K562 (cell line): ENCODE data around the gene PIK3CG. TPM values are rescaled to one million over a fixed set of nuclear protein-coding genes. Genes with fewer than 3 reads are reported as not detected.

ENCODE experiments used
- ATAC-seq: fragments of 200-7000 bp; cut with Tn5 transposase; 3 replicates; pipeline ENCODE4 v1.9.1; 2020; ENCODE audit warnings: moderate library complexity
- BruUV-seq: library from RNA; stranded (reverse); fragments of 400-500 nt; replicated peaks from 2 replicates; lab custom pipeline; 2021; lab: Mats Ljungman, UMichigan
- CTCF ChIA-PET: fragments of 300-600 bp; formaldehyde crosslinking; extraction: SDS; loops from one replicate; lab custom pipeline; 2021; ENCODE audit warnings: low intra/inter-chr PET ratio; lab: Yijun Ruan, JAX
- POLR2A ChIA-PET: fragments of 300-600, 350-650 bp; sonication (Branson Sonifier 250); formaldehyde crosslinking; extraction: SDS; loops from one replicate; lab custom pipeline; 2021; ENCODE audit warnings: antibody characterized with exemption, inconsistent platforms; lab: Yijun Ruan, JAX
- DNase-seq, 4 experiments: peaks; one replicate each; pipeline versions ENCODE4 v3.0.0 to v3.0.0-alpha.2; 2011 to 2018; ENCODE audit warnings: low spot score in 3 of 4, mixed read lengths in 3 of 4; ENCODE audit errors: extremely low read depth in 1 of 4
- FAIRE-seq: peaks from 2 replicates; lab custom pipeline; 2011; peaks lifted over from hg19 to GRCh38; lab: Jason Lieb, UNC
- H2AFZ ChIP-seq: 2 replicates; pipeline ENCODE4 v1.6.0; 2011; ENCODE audit warnings: low read depth, low read length, control low read depth, inconsistent platforms
- H3K27ac ChIP-seq: fragments of 200-600 bp; 3 replicates; pipeline ENCODE4 v1.8.0; 2011; ENCODE audit warnings: low read depth, mild to moderate bottlenecking, control low read depth, inconsistent platforms, low read length, moderate library complexity, mixed read lengths; ENCODE audit errors: extremely low read depth
- H3K27me3 ChIP-seq, 2 experiments: fragments of 300-600 bp in 1 of 2; 2 replicates in 1 of 2; 3 replicates in 1 of 2; pipeline versions ENCODE4 v1.6.0 to v1.8.0; 2011; ENCODE audit warnings: inconsistent platforms in 2 of 2, low read length in 2 of 2, mild to moderate bottlenecking in 1 of 2, mixed read lengths in 1 of 2, moderate library complexity in 1 of 2; ENCODE audit not compliant: control insufficient read depth in 2 of 2, insufficient read depth in 2 of 2
- H3K36me3 ChIP-seq: fragments of 300-600 bp; 3 replicates; pipeline ENCODE4 v1.8.0; 2011; ENCODE audit warnings: mild to moderate bottlenecking, low read length, inconsistent platforms; ENCODE audit not compliant: control insufficient read depth, insufficient read depth
- H3K4me1 ChIP-seq, 2 experiments: fragments of 200-600 bp in 1 of 2; replicated peaks in 1 of 2; 2 replicates in 1 of 2; 3 replicates in 1 of 2; pipeline versions ENCODE4 v1.5.1 to v1.8.0; 2011; ENCODE audit warnings: inconsistent platforms in 2 of 2, low read length in 2 of 2, mild to moderate bottlenecking in 1 of 2, mixed read lengths in 1 of 2, moderate library complexity in 1 of 2; ENCODE audit not compliant: control insufficient read depth in 2 of 2, insufficient read depth in 2 of 2
- H3K4me2 ChIP-seq: 2 replicates; pipeline ENCODE4 v1.6.1; 2011; ENCODE audit warnings: low read length, control low read depth, inconsistent platforms, mixed read lengths; ENCODE audit not compliant: insufficient read depth
- H3K4me3 ChIP-seq: fragments of 200-600 bp; sonication (generic), shearing (Covaris generic); 2 replicates; pipeline ENCODE4 v1.5.1; 2016; ENCODE audit warnings: control low read depth, inconsistent platforms
- H3K79me2 ChIP-seq: fragments of 200-600 bp; 3 replicates; pipeline ENCODE4 v1.8.0; 2011; ENCODE audit warnings: low read length, inconsistent platforms; ENCODE audit not compliant: control insufficient read depth, insufficient read depth
- H3K9ac ChIP-seq, 2 experiments: 2 replicates each; pipeline versions ENCODE4 v1.6.0 to v1.6.1; 2011; ENCODE audit warnings: low read depth in 2 of 2, low read length in 2 of 2, control low read depth in 1 of 2, inconsistent platforms in 1 of 2, mild to moderate bottlenecking in 1 of 2, mixed read lengths in 1 of 2; ENCODE audit not compliant: insufficient read depth in 1 of 2
- H3K9me1 ChIP-seq: one replicate; pipeline ENCODE4 v1.6.0; 2011; ENCODE audit warnings: inconsistent platforms, mild to moderate bottlenecking, low read length, moderate library complexity; ENCODE audit not compliant: control insufficient read depth, insufficient read depth
- H3K9me3 ChIP-seq: replicated peaks from 2 replicates; pipeline ENCODE4 v1.5.1; 2011; ENCODE audit warnings: low read depth, low read length, inconsistent platforms; ENCODE audit not compliant: control insufficient read depth, insufficient read depth
- H4K20me1 ChIP-seq: replicated peaks from 2 replicates; pipeline ENCODE4 v1.6.1; 2011; ENCODE audit warnings: low read length, inconsistent platforms, mixed read lengths; ENCODE audit not compliant: control insufficient read depth, insufficient read depth
- DMBX1 ChIP-seq: fragments of 250-450 bp; sonication (Bioruptor Pico); IDR thresholded peaks from 2 replicates; pipeline ENCODE4 v1.8.0; 2022; ENCODE audit warnings: inconsistent platforms, mild to moderate bottlenecking, moderate library complexity, borderline replicate concordance
- HIVEP1 ChIP-seq: fragments of 250-450 bp; sonication (Bioruptor Pico); IDR thresholded peaks from 2 replicates; pipeline ENCODE4 v1.4.0; 2020; ENCODE audit warnings: mild to moderate bottlenecking
- ILF3 ChIP-seq: fragments of 450-650 bp; IDR thresholded peaks from 2 replicates; pipeline ENCODE4 v1.6.1; 2018; ENCODE audit warnings: antibody characterized with exemption, mild to moderate bottlenecking, moderate library complexity, borderline replicate concordance
- PBX2 ChIP-seq, 2 experiments: IDR thresholded peaks in 1 of 2; conservative IDR thresholded peaks in 1 of 2; 2 replicates each; pipeline ENCODE4 v1.6.1; 2016; ENCODE audit warnings: low read depth in 2 of 2, mild to moderate bottlenecking in 1 of 2, missing compliant biosample characterization in 1 of 2, missing genetic modification characterization in 1 of 2, moderate library complexity in 1 of 2
- PKNOX1 ChIP-seq: fragments of 450-650 bp; IDR thresholded peaks from 2 replicates; pipeline ENCODE4 v1.6.1; 2016
- ZFX ChIP-seq: sonication (generic); formaldehyde crosslinking; IDR thresholded peaks from 2 replicates; pipeline ENCODE4 v1.8.0; 2022; ENCODE audit warnings: mild to moderate bottlenecking, missing genetic modification reagents, moderate library complexity
- ZNF395 ChIP-seq: fragments of 200-800 bp; sonication (Bioruptor generic); IDR thresholded peaks from 2 replicates; pipeline ENCODE4 v1.6.1; 2017; ENCODE audit warnings: missing genetic modification characterization, missing compliant biosample characterization
- WGBS: fragments of 100-300 bp; shearing (Covaris generic); methylation state at CpG from one replicate; pipeline ENCODE4 v1.1.6; 2016; ENCODE audit warnings: low coverage, mixed read lengths; ENCODE audit not compliant: insufficient coverage; ENCODE audit errors: missing lambda C conversion rate; 5-methylcytosine and 5-hydroxymethylcytosine counted together
- in situ Hi-C: fragments of 300-500 bp; cut with MboI; formaldehyde crosslinking; loops from 4 replicates; pipeline ENCODE4 v1.15.0; 2018; ENCODE audit warnings: inconsistent platforms, mixed read lengths
- intact Hi-C: fragments of 100-400 bp; cut with micrococcal nuclease; formaldehyde crosslinking; loops from 2 replicates; pipeline ENCODE4 v1.14.2; 2022
- polyA plus RNA-seq, 8 experiments: library from polyadenylated mRNA; depleted of rRNA in 4 of 8; stranded (reverse) in 5 of 8; unstranded in 3 of 8; fragments of >200 nt; fragmentation: Nextera tagmentation in 2 of 8; fragmentation: Illumina TruSeq in 1 of 8; extraction: Ambion mirVana in 2 of 8; extraction: Trizol in 1 of 8; gene quantifications; 2 replicates each; pipeline versions ENCODE4 v1.2.1 to v1.2.3, GENCODE V29; 2011 to 2014; ENCODE audit warnings: inconsistent platforms in 1 of 8, missing spikeins in 1 of 8
- total RNA-seq, 7 experiments: library from RNA; depleted of rRNA in 6 of 7; stranded (reverse); fragments of >200 nt in 6 of 7; fragmentation: Illumina TruSeq in 2 of 7; extraction: Trizol in 2 of 7; gene quantifications; 2 replicates each; pipeline versions ENCODE4 v1.2.1 to v1.2.3, GENCODE V29; 2011 to 2021; ENCODE audit warnings: low replicate concordance in 1 of 7
- TF ChIP-seq, protein P1 (sequence below): fragments of 250-450 bp; sonication (Bioruptor Pico); IDR thresholded peaks from 2 replicates; pipeline ENCODE4 v1.4.0; 2020; ENCODE audit warnings: borderline replicate concordance

Gene PIK3CG
- total and polyA plus RNA-seq, 9 of the 15 experiments (the other 6 are each of a cell fraction or from before 2014, with no cell fraction given): 5.3 to 42.5 (median 29.0) TPM

- TF ChIP-seq, protein P1, sequence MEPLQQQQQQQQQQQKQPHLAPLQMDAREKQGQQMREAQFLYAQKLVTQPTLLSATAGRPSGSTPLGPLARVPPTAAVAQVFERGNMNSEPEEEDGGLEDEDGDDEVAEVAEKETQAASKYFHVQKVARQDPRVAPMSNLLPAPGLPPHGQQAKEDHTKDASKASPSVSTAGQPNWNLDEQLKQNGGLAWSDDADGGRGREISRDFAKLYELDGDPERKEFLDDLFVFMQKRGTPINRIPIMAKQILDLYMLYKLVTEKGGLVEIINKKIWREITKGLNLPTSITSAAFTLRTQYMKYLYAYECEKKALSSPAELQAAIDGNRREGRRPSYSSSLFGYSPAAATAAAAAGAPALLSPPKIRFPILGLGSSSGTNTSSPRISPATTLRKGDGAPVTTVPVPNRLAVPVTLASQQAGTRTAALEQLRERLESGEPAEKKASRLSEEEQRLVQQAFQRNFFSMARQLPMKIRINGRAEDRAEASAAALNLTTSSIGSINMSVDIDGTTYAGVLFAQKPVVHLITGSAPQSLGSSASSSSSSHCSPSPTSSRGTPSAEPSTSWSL (CRISPR knock-in tag): no peak
- TF ChIP-seq, all 486 proteins: peak for 28
Observed at GRCh38 chr7:106863274-106863997, 1.6 kb upstream of the PIK3CG start (continued).

- peaks cover 34% of the 10 kb centered on the region for H3K79me2 ChIP-seq
- peak; percentile 6 for ATAC-seq
- no peak for FAIRE-seq
- peak; percentile 58; the same call in 1 of the 2 replicates for TF ChIP-seq ZNF395
- 0 out of 2 replicates have a peak, but pooled peaks have one; percentile 9 for TF ChIP-seq ILF3
- 0 out of 2 replicates have a peak, but pooled peaks have one; percentile 42 for TF ChIP-seq ZFX
- TF ChIP-seq HIVEP1 (CRISPR knock-in tag): 0 out of 2 replicates have a peak, but pooled peaks have one; percentile 35
- peak; percentile 15; the same call in 1 of the 2 replicates for TF ChIP-seq DMBX1
- TF ChIP-seq PKNOX1: peak; percentile 83
- TF ChIP-seq PBX2 (CRISPR knock-in tag; IDR thresholded peaks at IDR 0.05; ENCODE audit: low read depth): no peak
- peak; percentile 73 for TF ChIP-seq PBX2 (tag; conservative IDR thresholded peaks at IDR 0.05; ENCODE audit: low read depth)
Observed at GRCh38 chr7:106864298-106865081, 592 bp upstream of the PIK3CG start.

More at GRCh38 chr7:106864298-106865081, 592 bp upstream of the PIK3CG start:
- ChIA-PET POLR2A (interaction anchor here (0.7 to 1.6 kb wide), 7 partner anchors 8 to 90 kb away, joined by 3 to 4 read pairs (median 3); no protein-coding TSS in a partner anchor), CTCF (interaction anchor here (0.7 kb wide), 1 partner anchor 855 kb away, joined by 3 read pairs; no protein-coding TSS in a partner anchor)
- Histone ChIP-seq H3K9me1 (no peaks in the 10 kb centered on the region), H3K9ac (peak overlapping the region in 1 of 2 experiments; percentile 74; a peak in 2 of 4 replicates), H3K4me3 (peak overlapping the region; percentile 48), H2AFZ (peak overlapping the region; percentile 96), H3K9me3 (peaks cover 6% of the 10 kb centered on the region; the same call in 1 of the 2 replicates), H4K20me1 (no peaks in the 10 kb centered on the region), H3K27me3 (no peaks in the 10 kb centered on the region), H3K36me3 (peaks cover 22% of the 10 kb centered on the region; the same call in 2 of the 3 replicates), H3K4me2 (peak overlapping the region; percentile 90), H3K4me1 (peaks cover 21 to 53% of the 10 kb centered on the region in 2 experiments), H3K27ac (peak overlapping the region; percentile 79)
- intact Hi-C loops (loop anchor here (2.0 to 10.0 kb wide), 4 partner anchors 52 to 303 kb away; partner anchors contain the start of genes CCDC71L, HBP1 and PRKAR2B), in situ Hi-C loops (no loop called here)
- no TSS peak for BruUV-seq
- DNase-seq: peak in 2 of 4 experiments; percentile 48 to 53
- WGBS: 44% methylated on average over 2 of the region's 2 CpGs
